Measurements from ENCODE around the gene LRRC23. TPM values are rescaled to one million over a fixed set of nuclear protein-coding genes. Genes with fewer than 3 reads are reported as not detected.

Gene LRRC23
- total and polyA plus RNA-seq, 2 of the 4 experiments (the other 2 are of a cell fraction), result 11.1 to 11.4 TPM

- Histone ChIP-seq H4K8ac (ENCODE audit: low read depth in 2 of 2, low read length in 2 of 2) (no peak overlapping the region), H3K9ac (ENCODE audit: low read depth, low read length) (no peak overlapping the region), H3K4me2 (ENCODE audit: low read depth, low read length) (no peak overlapping the region), H3K9me3 (ENCODE audit: control insufficient read depth, insufficient read depth, low read length) (no peaks in the 10 kb centered on the region), H2AFZ (replicated peaks; ENCODE audit: low read length, poor library complexity) (no peak overlapping the region), H2BK120ac (ENCODE audit: low read depth, low read length) (no peak overlapping the region), H2BK15ac (ENCODE audit: low read depth, low read length) (no peak overlapping the region), H2AK5ac (ENCODE audit: low read depth, low read length) (no peak overlapping the region), H2BK20ac (ENCODE audit: low read depth, low read length) (no peak overlapping the region), H2AK9ac (replicated peaks; ENCODE audit: low read depth, low read length, poor library complexity) (no peak overlapping the region), H3K27me3 (ENCODE audit: control insufficient read depth, insufficient read depth, low read length) (no peaks in the 10 kb centered on the region), H3K79me1 (ENCODE audit: low read depth in 1 of 2, low read length in 2 of 2) (no peaks in the 10 kb centered on the region), H4K91ac (ENCODE audit: insufficient read depth, low read depth, low read length) (no peak overlapping the region), H2BK5ac (ENCODE audit: low read depth, low read length, poor library complexity, severe bottlenecking) (no peak overlapping the region), H3K9me1 (ENCODE audit: insufficient read depth, low read length) (no peaks in the 10 kb centered on the region; the same call in 1 of the 2 replicates), H4K5ac (ENCODE audit: low read depth, low read length) (no peak overlapping the region), H3K36me3 (ENCODE audit: control insufficient read depth, insufficient read depth, low read length) (no peaks in the 10 kb centered on the region), H3K14ac (replicated peaks; ENCODE audit: low read depth, low read length) (no peak overlapping the region), H4K20me1 (ENCODE audit: insufficient read depth, low read length) (no peaks in the 10 kb centered on the region), H3K18ac (ENCODE audit: low read depth, low read length) (no peak overlapping the region), H3K23ac (ENCODE audit: low read depth, low read length) (no peak overlapping the region), H3K4me1 (ENCODE audit: control insufficient read depth, insufficient read depth, low read length) (peaks cover 3% of the 10 kb centered on the region), H3K4me3 (ENCODE audit: insufficient read depth, low read depth, low read length) (no peak overlapping the region), H3K27ac (ENCODE audit: insufficient read depth, low read length) (no peak overlapping the region), H3K4ac (ENCODE audit: low read depth, low read length) (no peak overlapping the region), H3K56ac (ENCODE audit: extremely low read depth, insufficient read depth, low read length) (no peak overlapping the region)
- dilution Hi-C loops (cut with HindIII; ENCODE audit: low sequenced_read_pairs, unreplicated experiment) (no loop called here), in situ Hi-C loops (cut with MboI; ENCODE audit: low sequenced_read_pairs) (no loop called here), intact Hi-C loops (cut with micrococcal nuclease) (no loop called here)
- TF ChIP-seq, protein P1, sequence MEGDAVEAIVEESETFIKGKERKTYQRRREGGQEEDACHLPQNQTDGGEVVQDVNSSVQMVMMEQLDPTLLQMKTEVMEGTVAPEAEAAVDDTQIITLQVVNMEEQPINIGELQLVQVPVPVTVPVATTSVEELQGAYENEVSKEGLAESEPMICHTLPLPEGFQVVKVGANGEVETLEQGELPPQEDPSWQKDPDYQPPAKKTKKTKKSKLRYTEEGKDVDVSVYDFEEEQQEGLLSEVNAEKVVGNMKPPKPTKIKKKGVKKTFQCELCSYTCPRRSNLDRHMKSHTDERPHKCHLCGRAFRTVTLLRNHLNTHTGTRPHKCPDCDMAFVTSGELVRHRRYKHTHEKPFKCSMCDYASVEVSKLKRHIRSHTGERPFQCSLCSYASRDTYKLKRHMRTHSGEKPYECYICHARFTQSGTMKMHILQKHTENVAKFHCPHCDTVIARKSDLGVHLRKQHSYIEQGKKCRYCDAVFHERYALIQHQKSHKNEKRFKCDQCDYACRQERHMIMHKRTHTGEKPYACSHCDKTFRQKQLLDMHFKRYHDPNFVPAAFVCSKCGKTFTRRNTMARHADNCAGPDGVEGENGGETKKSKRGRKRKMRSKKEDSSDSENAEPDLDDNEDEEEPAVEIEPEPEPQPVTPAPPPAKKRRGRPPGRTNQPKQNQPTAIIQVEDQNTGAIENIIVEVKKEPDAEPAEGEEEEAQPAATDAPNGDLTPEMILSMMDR (conservative IDR thresholded peaks at IDR 0.05; ENCODE audit: low read depth, low read length), result no peak
- TF ChIP-seq CHD1 (IDR thresholded peaks at IDR 0.05; ENCODE audit: low read depth, low read length) (no peak), CEBPB (IDR thresholded peaks at IDR 0.05; ENCODE audit: low read depth, low read length) (no peak), POLR2A (IDR thresholded peaks at IDR 0.05; ENCODE audit: low read depth, low read length) (no peak), RAD21 (IDR thresholded peaks at IDR 0.05; ENCODE audit: low read length) (no peak), ELK1 (IDR thresholded peaks at IDR 0.05; ENCODE audit: borderline replicate concordance, low read depth, low read length) (no peak), FOS (IDR thresholded peaks at IDR 0.05; ENCODE audit: low read depth, low read length) (no peak)
- TF ChIP-seq, protein P2, sequence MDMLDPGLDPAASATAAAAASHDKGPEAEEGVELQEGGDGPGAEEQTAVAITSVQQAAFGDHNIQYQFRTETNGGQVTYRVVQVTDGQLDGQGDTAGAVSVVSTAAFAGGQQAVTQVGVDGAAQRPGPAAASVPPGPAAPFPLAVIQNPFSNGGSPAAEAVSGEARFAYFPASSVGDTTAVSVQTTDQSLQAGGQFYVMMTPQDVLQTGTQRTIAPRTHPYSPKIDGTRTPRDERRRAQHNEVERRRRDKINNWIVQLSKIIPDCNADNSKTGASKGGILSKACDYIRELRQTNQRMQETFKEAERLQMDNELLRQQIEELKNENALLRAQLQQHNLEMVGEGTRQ (IDR thresholded peaks at IDR 0.05; ENCODE audit: low read depth, low read length), result no peak
- ATAC-seq (ENCODE audit: low read depth) (no peak), DNase-seq (no peak)
- ChIA-PET CTCF (interaction anchor here (0.9 kb wide), 1 partner anchor 27 kb away, joined by 3 read pairs; no protein-coding TSS in a partner anchor), POLR2A (ENCODE audit: unreplicated experiment) (no interaction called here)
- no TSS peak for BruUV-seq (replicated peaks)
- 100% methylated on average over 1 of the region's 5 CpGs; no CpG with 5 or more reads in 1 of the 2 experiments for WGBS, 2 experiments (ENCODE audit: extremely low coverage in 2 of 2, insufficient read length in 1 of 2)
Measured at GRCh38 chr12:6899427-6899826, 5.2 kb upstream of the LRRC23 start.
